DND-41 (cell line): ENCODE data around the gene UBTD1.

ENCODE experiments used
- CTCF ChIP-seq: IDR thresholded peaks from 2 replicates; pipeline ENCODE4 v1.5.1; 2012; ENCODE audit warnings: borderline replicate concordance, low read length, moderate library complexity, mild to moderate bottlenecking; ENCODE audit not compliant: poor library complexity, severe bottlenecking; ENCODE audit errors: extremely low read depth
- EZH2 ChIP-seq: IDR thresholded peaks from 3 replicates; pipeline ENCODE4 v1.6.1; 2012; ENCODE audit warnings: borderline replicate concordance, low read depth, mild to moderate bottlenecking, moderate library complexity, low read length, inconsistent platforms; ENCODE audit not compliant: severe bottlenecking

GRCh38 chr10:97451605-97452004, 47.1 kb upstream of the UBTD1 start:
- TF ChIP-seq CTCF (no peak), EZH2 (no peak)
